GM23248 (cell line): ENCODE measurements around the gene TRAPPC11.

ENCODE experiments used
- EZH2 ChIP-seq: fragments of 200-600 bp; sonication (generic); IDR thresholded peaks from 2 replicates; pipeline ENCODE4 v1.6.1; 2018; ENCODE audit warnings: antibody characterized with exemption, mild to moderate bottlenecking; ENCODE audit not compliant: insufficient read depth, poor library complexity, severe bottlenecking
- EZH2phosphoT487 ChIP-seq: fragments of 200-600 bp; sonication (generic); IDR thresholded peaks from 2 replicates; pipeline ENCODE4 v1.6.1; 2018; ENCODE audit warnings: antibody characterized with exemption, moderate library complexity, mild to moderate bottlenecking, low read depth; ENCODE audit not compliant: insufficient read depth

GRCh38 chr4:183636503-183636902 is 22.6 kb upstream of the TRAPPC11 start:
- TF ChIP-seq EZH2, result no peak
- TF ChIP-seq EZH2phosphoT487, result no peak
